Muscle of back (tissue), 13 donors: ENCODE results near the gene CBS. TPM values are rescaled to one million over a fixed set of nuclear protein-coding genes. Genes with fewer than 3 reads are reported as not detected.
"Not testable (repeated sequence)": the region's sequence is repeated elsewhere in the genome, so short reads cannot be mapped to it uniquely, and the experiment has no call there.

Experiments used
- DNase-seq, 3 donors: peaks; one replicate each; pipeline versions ENCODE4 v3.0.0 to v3.0.0-alpha.2; 2013
- long read RNA-seq, 9 donors: transcript quantifications; one replicate each; lab custom pipeline, GENCODE V29; 2026
- polyA plus RNA-seq, 10 donors: library from polyadenylated mRNA; unstranded; fragments of 120-200 nt; gene quantifications; one replicate each; pipeline ENCODE4 v1.2.1, GENCODE V29; 2013; ENCODE audit not compliant: insufficient read length in 10 of 10

CBS gene
- 10 to 100 TPM in 1 of 10 donors, 1 to 10 TPM in 9; 2.9 to 10.2 (median 6.0) TPM for polyA plus RNA-seq
- long read RNA-seq, donor 1, partial matches to known transcripts, result 0 of 1 reads
- long read RNA-seq, donor 1, other reads (novel, unspliced or antisense), result 0 of 1 reads
- long read RNA-seq, donor 2, result 0 reads
- long read RNA-seq, donor 3, result 0 reads
- long read RNA-seq, donor 4, partial matches to known transcripts, result 0 of 1 reads
- long read RNA-seq, donor 4, other reads (novel, unspliced or antisense), result 0 of 1 reads
- long read RNA-seq, donor 5, partial matches to known transcripts, result 0 of 2 reads
- long read RNA-seq, donor 5, other reads (novel, unspliced or antisense), result 0 of 2 reads
- long read RNA-seq, donor 6, partial matches to known transcripts, result 0 of 1 reads
- long read RNA-seq, donor 6, other reads (novel, unspliced or antisense), result 0 of 1 reads
- long read RNA-seq, donor 7, result 0 reads
- long read RNA-seq, donor 8, result 0 reads
- long read RNA-seq, donor 9, result 0 reads

DNA sequence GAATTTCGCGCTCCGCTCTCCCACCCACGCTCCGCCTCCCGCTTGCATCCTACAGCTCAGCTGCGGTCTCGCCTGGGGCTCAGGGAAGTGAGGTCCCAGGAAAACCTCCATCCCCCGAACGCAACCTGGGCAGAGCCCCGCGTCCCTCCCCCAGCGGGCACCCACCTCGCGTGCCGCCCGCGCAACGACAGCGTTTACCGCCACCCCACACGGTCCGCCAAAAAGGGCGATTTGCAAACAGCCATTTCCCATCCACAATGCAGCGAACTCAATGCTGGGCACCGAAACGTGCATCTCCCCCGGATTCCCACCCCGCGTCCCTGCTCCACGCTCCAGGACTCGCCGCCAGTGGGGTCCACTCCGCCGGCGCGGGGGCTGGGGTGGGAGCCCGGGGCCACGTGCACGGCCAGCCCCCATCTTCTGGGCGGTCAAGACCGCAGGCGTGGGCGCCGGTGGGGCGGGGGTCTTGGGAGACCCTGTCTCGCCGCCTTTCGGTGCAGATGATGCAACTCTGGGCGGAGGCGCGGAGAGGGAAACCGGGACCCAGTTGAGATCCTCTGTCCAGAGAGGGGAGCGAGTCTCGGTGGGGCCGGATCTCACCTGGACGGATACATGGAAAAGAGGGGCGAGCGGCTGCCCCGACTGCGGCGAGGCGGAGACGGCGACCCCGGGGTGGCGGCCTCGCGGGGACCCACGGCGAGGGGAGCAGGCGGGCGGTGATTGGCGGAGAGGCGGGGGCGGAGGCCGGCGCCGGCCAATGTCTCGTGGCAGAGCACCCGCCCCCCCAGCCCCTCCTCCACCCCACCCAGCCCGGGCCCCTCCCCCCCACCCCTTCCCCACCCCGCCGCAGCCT, at the start of gene CBS:
Gene CBS, minus strand, starts transcription at position 666 of the 853 bp plus-strand sequence. CDS start 3,642 bp downstream, outside the sequence.
- not testable (repeated sequence) for DNase-seq

DNA sequence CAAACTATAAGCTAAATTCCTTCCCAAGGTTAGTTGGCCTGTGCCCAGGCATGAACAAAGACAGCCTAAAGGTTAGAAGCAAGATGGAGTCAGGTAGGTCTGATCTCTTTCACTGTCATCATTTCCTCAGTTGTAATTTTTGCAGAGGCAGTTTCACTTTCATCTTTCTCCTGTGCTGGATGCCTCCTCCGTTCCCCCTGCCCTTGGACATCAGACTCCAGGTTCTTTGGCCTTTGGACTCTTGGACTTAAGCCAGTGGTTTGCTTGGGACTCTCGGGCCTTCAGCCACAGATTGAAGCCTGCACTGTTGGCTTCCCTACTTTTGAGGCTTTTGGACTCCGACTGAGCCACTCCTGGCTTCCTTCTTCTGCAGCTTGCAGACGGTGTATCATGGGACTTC, 40.3 kb upstream of the CBS start:
- DNase-seq, result not testable (repeated sequence)

DNA sequence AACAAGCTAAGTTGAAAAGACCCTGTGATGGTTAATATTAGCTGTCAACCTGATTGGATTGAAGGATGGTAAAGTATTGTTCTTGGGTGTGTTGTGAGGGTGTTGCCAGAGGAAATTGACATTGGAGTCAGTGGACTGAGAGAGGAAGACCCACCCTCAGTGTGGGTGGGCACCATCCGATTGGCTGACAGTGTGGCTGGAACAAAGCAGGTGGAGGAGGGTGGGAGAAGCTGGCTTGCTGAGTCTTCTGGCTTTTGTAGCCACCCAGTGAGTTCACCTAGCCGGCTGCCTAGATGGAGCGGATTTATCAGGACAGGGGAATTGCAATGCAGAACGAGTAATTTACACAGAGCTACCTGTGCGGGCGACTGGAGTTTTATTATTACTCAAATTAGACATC, 38.8 kb upstream of the CBS start:
- DNase-seq, result not testable (repeated sequence)

DNA sequence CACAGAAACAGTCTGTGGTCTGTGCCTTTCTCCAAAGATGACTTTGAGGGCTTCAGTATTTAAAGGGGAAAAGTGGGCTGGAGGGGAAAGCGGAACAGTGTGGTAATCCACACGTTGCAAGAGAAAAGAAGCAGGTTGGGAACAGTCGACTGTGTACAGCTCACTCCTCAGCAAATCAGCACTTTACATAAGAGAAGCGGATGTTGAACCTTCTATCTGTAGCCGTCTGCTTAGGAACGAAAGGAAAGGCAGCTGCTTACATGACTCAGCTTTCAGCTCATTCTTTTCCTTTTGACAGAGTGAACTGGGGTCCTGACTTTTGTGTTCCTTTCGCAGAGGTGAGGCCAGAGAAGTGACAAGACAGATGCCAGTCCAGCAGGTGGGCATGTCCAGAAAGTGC, 33.4 kb upstream of the CBS start:
- not testable (repeated sequence) for DNase-seq

DNA sequence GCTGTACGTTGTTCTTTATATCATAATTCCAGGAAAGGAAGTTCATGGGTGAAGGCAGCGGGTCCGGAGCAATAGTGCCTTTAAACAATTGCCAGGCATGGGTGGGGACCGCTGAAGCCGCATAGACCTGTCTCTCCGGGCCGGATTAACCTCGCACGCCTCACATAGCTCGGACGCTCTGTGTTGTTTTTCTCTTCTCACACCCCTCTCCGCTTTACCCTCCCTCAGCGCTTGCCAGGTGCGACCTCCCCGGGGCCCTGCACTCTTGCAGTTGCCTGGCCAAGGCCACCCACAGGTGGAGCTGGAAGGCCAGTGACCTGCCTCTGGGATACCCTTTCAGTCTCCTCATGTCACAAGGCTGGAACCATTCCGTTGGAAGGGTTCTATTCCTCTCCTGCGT, 32.5 kb upstream of the CBS start:
- DNase-seq, result not testable (repeated sequence)

DNA sequence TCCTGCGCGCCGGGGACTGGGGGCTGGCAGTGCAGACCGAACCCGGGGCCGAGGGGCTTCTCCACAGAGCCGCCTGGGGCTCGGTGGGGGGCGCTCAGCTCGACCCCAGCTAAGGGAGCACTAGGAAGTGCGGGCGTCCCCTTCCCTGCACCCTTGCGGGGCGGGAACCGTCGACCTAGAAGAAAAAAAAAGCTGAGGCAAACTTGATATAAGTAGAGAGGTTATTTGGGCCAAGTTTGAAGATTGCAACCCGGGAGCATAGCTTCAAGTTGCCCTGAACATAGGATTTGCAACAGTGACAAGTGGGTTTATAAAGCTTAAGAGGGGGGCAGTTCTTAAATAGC, 32.1 kb upstream of the CBS start:
- not testable (repeated sequence) for DNase-seq

DNA sequence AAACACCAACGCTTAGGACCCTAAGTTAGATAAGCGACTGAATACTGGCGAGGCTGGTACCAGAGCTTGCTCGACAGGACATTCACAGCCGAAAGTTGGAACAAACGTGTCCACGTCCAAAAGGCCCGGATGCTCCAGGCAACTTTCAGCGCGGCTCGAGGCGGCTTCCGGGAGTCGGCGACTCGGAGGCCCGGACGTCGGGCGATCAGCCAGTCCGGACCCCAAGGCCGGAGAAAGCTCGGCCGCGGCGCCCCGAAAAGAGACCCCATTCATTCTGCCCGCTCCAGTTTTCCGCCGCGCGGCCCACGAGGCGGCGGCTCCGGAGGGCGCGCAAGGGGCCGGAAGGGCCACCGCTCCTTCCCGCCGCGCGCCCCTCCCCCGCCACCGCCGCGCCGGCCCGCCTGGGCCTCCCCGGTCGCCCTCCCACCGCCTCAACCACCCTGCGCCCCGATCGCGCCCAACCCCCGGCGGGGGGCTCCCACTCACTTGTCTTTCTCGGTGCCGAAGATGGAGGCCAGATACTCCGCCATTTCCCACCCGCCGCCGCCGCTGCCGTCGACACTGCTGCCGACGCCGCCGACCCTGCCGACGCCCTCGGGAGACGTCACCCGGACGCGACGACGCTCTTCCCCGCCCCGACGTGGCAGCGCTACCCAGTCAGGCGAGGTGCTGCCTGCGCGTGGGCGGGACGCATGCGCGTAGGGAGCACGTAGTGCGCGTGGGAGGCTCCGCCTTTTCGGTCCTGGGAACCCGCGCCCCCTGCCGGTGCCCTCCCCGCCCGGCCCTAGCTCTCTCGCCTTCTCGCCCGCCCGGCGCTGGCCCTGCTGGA, 31.5 kb upstream of the CBS start, which contains the start of gene U2AF1:
Gene U2AF1, minus strand, starts transcription at position 606 of the 829 bp plus-strand sequence. Its CDS starts 76 bp downstream, at position 530.
- peak in 2 of 3 donors; percentile 0 to 15 for DNase-seq

DNA sequence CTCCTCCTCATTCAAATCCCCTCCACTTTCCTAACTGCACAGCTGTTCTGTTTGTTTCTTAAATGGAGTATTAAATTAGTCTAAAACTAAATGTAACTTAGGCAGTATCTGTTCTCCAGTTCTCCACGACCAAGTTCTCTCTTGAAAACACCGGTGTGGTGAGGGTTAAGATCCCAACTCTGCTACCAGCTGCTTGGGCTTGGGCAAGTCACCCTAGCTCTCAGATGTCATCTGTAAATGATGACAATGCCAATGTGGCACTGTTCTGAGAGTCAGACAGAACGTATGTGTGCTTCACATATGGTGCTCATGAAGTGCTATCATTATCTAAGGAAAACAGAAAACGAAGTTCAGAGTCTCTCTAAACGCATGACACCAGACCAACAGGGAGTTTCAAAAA, 29.0 kb upstream of the CBS start:
- DNase-seq, result not testable (repeated sequence)

DNA sequence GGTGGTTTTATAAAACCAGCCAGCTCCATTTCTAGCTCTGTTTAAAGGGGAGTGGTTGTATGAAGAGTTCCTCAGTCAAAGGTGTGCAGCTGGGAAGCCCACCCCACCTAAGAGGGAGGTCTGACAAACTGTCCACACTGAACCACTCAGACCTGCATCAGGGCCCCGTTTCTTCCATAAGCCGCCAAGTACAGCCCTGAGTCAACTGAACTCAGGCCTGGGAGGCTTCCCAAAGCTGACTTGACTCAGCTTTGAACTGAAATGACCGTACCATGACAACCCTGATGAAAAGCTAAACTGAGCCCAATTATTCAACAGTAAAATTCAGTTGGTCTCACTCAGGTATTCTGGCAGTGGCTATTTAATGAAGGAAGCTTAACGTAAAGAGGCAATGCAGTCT, 26.6 kb upstream of the CBS start:
- DNase-seq, result not testable (repeated sequence)

DNA sequence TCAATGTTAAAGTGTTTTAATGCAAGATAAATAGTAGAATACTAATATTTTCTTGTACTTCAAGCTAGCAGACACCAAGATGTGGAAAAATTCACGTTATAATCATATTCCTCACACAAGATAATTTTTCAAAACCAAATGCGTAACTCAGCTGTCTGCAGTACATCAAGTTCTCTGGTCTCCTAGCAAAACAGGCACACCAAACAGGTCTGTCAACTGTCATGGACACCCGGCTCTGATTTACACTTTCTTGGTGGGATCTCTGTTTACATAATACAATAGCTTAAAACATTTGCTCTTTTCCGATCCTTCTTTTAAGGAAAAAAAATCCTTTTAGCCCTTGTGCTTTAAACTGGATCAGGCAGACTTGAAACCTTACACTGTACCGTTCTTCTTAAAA, 26.0 kb upstream of the CBS start:
- not testable (repeated sequence) for DNase-seq

DNA sequence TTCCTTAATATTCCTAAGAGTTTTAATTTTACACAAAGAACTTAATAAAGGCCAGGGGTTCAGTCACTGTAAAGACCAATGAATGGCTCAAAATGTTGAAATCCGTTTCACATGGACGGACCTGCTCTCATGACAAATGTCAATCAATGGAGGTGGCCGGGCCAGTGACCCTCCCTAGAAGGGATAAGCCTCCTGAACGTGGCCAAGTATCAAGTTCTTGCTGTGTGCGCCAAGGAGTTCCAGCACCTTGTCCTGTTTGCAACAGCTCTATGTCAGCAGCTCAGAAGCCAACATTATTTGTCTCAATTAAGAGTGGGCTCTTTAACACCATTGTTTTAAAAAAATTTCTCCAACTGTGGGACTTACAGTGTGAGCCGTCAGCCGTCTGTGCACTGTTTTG, 25.4 kb upstream of the CBS start:
- not testable (repeated sequence) for DNase-seq

DNA sequence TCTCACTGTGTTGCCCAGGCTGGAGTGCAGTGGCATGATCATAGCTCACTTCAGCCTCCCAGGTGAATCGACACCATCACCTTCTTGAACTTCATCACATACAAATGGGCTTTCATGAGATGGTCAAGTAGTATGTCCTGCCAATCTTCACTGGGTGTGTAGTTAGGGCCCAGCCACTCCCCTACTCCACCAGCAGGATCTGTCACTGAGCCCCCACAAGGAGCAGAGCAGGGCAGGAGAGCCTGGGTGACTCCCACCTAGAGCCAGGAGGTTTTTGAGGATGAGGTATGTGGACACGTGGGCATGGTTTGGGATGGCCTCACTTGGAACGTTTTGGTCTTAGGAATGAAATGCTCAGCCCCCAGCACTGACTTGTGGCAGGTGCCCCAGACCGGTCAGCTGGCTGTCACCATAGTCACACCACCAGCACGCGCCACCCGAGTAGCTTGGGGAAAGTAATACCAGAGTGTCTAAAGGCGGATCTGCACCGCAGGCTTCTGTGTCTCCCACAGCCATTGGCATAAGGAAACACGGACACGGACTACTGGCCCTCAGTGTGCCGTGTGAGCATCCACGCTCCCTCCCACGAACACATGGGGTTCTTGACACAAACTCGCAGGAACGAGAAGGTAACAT, 16.5 kb upstream of the CBS start:
- DNase-seq, result not testable (repeated sequence)

DNA sequence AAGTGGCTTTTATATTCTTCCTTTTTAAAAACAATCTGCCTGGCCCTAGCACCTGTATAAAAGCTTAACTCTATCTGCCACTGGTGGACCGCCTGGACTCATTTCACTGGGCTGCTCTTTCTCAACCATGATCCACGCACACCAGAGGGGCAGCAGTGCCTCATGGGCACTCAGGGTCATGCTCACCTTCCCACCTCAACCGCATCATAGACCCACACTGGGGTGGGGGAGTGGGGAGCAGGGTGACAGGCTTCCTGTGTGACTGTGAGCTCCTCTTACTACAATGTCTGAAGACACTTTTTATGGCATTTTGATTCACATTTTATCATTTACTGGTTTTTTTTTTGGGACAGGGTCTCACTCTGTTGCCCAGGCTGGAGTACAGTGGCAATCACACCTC, 15.3 kb upstream of the CBS start:
- not testable (repeated sequence) for DNase-seq

DNA sequence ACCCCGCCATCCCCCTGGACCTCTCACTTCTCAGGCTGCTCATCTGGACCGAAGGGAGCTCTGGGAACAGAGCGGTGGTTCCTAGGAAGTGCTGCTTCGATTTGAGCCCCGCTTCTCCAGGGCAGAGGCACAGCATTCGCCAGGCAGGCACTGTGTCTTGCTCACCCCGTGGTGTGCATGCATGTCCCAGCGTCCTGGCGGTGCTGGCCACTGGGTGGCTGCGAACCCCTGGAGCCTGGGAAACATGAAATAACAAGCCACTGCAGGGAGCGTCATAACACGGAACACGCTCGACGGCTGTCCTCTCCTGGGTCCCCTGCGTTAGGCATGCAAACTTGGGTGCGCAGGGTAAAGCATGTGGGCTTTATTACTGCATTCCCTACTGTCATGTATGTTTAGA, 13.8 kb upstream of the CBS start:
- not testable (repeated sequence) for DNase-seq

DNA sequence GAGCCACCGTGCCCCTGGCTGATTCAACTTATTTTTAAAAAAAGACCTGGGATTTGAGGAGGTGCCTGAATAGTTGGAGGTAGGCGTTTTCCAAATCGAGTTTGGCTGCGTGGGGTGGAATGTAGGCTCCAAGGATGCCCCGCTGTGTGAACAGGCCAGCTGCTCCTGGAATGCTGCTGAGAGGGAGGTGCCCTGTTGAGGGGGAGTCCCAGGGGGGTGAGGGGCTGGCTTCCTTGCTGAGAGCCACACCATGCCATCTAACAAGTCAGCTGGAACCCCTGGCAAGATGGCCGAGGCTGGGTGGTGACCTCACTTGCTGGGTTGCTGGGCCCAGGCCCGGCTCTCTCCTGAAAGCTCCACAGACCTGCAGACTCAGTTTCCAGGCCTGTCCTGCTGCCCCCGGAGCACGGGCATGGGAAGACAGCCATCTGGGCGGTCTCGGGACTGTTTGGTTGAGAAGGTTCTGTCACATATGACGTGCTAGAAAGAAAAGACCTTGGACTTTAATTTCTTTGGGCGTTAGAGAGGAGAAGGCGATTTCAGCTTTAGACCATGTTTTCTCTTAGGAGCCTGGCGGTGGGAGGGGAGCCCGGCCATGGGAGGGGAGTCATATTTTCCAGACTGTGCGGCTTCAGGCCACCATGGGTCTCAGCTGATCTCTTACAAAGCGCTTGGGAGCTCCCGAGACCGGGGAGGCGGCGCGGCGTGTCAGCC, 7.1 kb upstream of the CBS start:
- DNase-seq, result not testable (repeated sequence)

DNA sequence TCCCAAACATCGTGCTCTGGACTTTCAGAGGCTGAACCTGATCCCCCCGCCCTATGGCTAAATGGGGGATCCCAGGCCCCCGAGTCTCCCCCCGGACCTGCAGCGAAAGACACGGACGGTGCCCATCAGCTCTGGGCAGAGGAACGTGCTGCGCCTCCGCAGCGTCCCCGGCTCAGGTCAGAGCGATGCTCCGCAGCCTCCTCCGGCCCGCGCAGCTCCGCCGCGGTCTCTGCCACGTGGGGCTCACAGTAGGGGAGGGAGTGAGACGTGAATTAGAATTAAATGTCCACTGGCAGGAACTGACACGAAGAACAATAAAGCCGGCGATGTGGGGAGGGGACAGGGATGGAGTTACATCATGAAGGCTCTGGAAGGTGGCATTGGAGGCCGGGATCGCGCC, 1.0 kb upstream of the CBS start:
- DNase-seq, result not testable (repeated sequence)

DNA sequence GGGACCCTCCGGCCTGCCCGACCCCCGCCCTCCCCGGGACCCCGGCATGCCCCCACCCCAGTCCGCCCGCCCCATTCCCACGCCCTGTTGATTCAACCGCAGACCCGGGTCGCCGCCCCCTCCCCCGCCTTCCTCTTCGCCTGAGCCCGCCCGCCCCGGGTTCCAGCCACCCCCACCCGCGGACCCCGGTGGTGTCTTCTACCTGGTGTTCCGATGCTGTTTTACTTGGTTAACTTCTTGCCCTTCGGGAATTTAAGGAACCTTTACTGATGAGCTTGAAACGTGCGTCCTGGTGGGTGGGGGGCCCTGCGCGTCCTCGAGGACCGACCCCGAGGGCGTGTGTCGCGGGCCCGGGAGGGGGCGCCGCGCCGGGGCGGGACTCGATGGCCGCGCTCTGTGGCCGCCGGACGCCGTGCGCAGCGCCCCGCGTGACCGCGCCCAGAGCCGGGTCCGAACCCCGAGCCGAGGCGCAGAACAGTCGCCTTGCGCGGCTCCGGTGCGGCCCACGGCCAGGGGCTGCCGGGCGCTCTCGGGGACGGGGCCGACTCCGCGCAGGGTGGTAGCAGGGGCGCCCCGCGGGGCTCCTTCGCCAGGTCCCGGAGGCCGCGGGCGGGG, 495 bp upstream of the CBS start:
- DNase-seq, result not testable (repeated sequence)

DNA sequence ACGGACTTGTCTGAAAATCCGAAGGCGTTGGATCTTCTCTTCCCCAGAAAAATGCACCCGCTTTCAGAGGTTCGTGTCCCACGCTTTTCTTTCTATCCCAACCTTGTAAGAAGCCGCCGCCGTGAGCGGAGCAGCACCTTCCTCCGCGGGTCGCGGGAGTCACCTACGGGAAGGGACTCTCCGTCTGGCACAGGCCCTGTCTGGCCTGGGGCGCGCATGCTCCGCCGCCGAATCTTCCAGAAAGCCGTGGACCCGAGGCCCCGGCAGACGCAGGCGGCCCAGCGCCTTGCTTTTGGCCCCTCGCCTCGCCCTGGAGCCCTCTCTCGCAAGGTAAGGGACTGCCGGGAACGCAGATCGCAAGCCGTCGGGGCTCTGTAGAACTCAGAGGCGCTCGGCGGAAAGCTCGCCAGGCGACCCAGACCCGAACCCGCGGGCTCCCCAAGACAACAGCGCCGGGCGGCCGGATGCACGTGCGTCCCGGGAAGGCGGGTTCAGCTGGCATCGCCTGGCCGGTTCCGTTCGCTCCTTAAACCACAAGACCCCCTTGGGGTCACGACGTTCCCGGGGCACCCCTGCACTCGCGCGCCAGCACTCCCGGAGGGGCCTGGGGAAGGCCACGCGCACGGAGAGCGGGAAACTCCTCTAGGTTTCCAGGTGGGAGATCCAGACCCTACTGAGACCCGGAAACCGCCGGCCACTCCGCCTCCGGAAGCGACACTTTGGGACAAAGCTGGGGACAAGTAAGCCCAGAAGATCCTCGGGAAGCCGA, 1.1 kb downstream of the CBS start:
- not testable (repeated sequence) for DNase-seq

DNA sequence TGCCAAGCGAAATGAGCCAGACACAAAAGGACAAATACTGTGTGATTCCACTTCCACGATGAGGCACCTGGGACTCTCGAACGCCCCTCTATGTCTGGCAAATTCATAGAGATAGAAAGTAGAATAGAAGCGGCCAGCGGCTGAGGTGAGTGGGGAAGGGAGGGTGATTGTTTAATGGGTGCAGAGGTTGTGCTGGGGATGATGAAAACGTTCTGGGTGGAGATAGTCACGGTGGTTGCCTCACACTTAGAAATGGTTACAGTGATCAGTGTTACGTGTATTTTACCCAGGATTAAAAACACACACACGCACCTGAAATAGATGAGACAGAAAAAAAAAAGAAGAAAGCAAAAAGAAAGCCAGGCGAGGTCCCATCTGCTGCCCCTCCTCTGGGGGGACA, 2.9 kb downstream of the CBS start:
- not testable (repeated sequence) for DNase-seq
